HG03558 (cell line): Measurements from ENCODE around the gene SSU72.

Experiments
- ATAC-seq: cut with Tn5 transposase; IDR thresholded peaks from one replicate; pipeline ENCODE4 v1.9.1; 2021; ENCODE audit warnings: moderate number of reproducible peaks; ENCODE audit not compliant: unreplicated experiment; ENCODE audit errors: extremely low read depth

The SSU72 gene

GRCh38 chr1:1613509-1614082, 38.9 kb upstream of the SSU72 start:
- ATAC-seq, result no peak

DNA sequence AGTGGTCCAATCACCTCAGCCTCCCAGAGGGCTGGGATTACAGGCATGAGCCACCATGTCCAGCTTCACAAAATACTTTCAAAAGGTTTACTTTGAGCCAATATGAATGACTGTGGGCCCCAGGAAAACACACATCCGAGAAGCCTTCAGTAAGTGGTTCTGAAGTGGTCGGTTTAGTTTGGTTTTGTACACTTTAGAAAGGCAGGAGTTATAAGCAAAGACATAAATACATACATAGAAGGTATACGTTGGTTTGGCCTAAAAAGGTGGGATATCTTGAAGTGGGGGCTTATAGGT, 37.4 kb upstream of the SSU72 start:
- no peak for ATAC-seq

- no peak for ATAC-seq
These were observed 36.1 kb upstream of the SSU72 start for GRCh38 chr1:1610796-1611195.

DNA sequence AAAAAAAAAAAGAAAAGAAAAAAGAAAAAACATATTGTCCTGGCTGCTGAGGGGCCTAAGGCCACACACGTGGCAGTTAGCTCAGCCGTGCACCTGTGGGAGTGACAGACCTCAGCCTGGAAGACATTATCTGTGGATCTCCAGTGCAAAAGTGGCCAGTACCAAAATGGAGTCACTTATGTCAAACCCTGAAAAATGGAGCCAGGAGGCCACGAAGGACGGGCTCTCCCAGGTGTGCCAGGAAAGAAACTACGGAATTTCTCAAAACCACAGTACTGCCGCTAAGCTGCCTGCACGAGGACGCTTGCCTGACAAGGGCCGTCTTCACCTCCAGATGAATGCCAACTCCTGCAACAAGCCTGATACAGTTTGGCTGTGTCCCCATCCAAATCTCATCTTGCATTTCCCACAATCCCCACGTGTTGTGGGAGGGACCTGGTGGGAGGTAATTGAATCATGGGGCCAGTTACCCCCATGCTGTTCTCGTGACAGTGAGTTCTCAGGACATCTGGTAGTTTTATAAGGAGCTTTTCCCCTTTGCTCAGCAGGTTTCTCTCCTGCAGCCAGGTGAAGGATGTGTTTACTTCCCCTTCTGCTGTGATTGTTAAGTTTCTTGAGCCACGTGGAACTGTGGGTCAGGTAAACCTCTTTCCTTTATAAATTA, 35.3 kb upstream of the SSU72 start:
- ATAC-seq, result no peak

- no peak for ATAC-seq
These were observed 31.6 kb upstream of the SSU72 start for GRCh38 chr1:1606232-1606631.

- ATAC-seq, result no peak
These were observed 31.1 kb upstream of the SSU72 start for GRCh38 chr1:1605724-1606123.

DNA sequence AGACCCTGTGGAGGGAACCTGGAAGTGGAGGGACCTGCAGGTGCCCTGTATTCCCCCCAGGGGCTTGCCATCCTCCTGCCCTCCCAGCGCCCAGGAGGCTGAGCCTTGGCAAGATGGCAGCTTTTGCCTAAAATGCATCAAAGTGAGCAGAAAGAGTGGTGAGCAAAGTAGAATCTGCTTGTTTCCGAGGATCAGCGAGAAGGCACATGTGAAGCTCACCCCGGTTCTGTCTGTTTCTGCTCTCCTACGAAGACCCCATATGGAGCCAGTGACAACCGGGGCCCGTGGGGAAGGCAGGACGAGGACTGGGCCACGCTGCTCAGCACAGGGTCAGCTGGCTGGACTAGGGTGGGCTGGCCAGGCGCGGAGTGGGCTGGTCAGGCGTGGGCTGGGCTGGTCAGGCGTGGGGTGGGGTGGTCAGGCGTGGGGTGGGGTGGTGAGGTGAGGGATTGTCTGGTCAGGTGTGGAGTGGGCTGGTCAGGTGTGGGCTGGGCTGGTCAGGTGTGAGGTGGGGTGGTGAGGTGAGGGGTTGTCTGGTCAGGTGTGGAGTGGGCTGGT, 30.4 kb upstream of the SSU72 start:
- no peak for ATAC-seq

- ATAC-seq, result no peak
These were observed 29.8 kb upstream of the SSU72 start for GRCh38 chr1:1604374-1605033.

DNA sequence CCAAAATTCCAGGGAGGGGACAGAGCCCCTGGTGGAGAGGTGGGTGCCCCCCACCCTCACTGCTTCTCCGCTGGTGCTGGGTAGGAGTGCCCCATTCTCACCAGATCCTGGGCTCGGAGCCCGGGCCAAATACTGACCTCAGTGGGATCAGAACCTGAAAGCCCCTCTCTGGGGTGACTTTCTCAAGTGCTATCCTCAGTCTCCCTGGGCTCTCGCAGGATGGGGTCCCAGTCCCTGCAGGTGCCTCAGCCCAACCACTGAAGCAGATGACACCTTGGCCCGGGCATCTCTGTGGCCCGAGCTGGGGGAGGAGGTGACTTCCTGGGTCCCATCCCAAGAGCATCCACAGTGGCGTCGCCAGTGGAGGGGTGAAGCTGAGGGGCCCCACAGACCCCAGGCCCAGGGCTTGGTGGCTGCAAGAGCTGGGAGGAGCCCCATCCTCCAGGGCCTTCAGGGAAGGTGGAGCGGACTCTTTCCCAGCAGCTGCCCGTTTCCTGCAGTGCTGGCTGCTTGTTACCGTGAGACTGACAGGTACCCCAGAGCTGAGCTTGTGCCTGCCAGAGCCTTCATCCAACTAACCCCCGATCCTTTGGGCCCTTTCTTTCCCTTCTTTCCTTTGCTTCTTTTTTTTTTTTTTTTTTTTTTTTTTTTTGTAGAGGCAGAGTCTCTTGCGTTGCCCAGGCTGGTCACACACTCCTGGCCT, 29.2 kb upstream of the SSU72 start:
- no peak for ATAC-seq

GRCh38 chr1:1602968-1603506, 28.4 kb upstream of the SSU72 start:
- ATAC-seq, result no peak

- no peak for ATAC-seq
These were observed 27.8 kb upstream of the SSU72 start for GRCh38 chr1:1602304-1602967.

GRCh38 chr1:1601564-1602303, 27.1 kb upstream of the SSU72 start:
- ATAC-seq, result no peak

GRCh38 chr1:1600861-1601563, 26.3 kb upstream of the SSU72 start:
- ATAC-seq, result no peak

DNA sequence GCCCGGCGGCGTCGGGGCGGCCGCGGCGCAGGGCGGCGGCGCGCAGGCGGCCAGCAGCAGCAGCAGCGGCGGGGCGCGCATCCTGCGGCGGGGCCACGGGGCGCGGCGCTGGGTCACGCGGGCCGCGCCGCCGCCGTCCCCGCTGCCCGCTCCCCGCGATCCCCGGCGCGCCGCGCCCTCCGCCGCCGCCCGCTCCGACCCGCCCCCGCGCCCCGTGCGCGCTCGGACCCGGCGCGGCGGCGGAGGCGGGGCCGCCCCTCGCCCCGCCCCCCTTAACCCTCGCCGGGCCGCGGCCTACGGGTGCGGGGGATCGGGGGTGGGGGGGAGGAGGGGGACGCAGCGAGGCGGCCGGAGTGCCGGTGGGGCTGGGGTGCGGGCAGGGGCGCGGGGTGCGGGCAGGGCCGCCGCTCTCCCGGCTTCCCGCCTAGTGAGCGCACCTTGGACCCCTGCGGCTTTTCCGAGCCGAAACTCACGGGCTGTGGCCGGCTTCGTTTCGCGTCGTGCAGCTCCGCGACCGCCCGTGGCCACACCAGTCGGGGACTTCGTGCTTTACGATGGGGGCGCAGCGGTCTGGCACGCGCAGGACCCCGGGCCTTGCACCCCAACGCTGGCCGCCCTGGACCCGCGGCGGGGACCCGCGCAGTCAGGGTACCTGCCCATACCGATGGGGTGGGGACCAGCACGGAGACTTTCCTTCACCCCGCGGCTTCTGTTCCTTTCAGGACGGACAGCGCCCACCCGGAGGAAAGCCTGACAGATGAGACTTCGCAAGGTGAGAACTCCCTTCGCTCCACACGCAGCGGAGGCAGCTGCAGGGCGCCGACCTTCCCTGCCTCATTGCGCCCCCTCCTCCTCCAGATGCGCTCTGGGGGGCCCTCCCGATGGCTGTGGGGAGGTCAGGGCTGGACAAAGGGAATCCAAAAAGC, 25.5 kb upstream of the SSU72 start, which contains the start of gene FNDC10:
Gene FNDC10, minus strand, starts transcription at position 201 of the 926 bp plus-strand sequence. Its CDS starts 120 bp downstream, at position 81.
- ATAC-seq, result no peak

- ATAC-seq, result no peak
These were observed 24.6 kb upstream of the SSU72 start for GRCh38 chr1:1599030-1599934.

DNA sequence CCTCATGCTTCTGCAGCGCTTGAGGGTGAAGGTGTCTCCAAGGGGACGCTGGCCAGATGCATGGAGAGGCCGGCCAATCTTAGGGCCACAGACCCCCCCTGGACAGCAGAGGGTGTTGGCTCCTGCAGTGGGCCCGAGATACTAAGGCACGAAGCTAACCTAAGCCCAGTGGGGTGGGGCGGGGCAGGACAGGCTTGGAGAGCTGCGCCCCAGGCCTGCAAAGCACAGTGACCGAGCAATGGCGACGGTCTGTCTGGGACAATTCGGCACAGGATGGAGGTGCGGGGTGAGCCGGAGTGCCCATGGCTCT, 24.0 kb upstream of the SSU72 start:
- ATAC-seq, result no peak
